Left lung (tissue), 10 donors: Measurements from ENCODE around the gene SLC5A5. TPM values are rescaled to one million over a fixed set of nuclear protein-coding genes. Genes with fewer than 3 reads are reported as not detected.

Experiments
- ATAC-seq: fragments of 200-7000 bp; cut with Tn5 transposase; one replicate; pipeline ENCODE4 v1.9.1; 2020; ENCODE audit warnings: moderate library complexity
- DNase-seq, 4 donors: peaks; one replicate each; pipeline ENCODE4 v3.0.0-alpha.2; 2013 to 2020
- H3K27ac ChIP-seq, 2 donors: fragments of 200-600 bp; sonication (generic) in 1 of 2; one replicate each; pipeline versions ENCODE4 v1.5.0 to v1.8.0; 2020 to 2021
- H3K27me3 ChIP-seq, 2 donors: fragments of 200-600 bp; sonication (generic) in 1 of 2; one replicate each; pipeline versions ENCODE4 v1.5.0 to v1.8.0; 2020 to 2021
- H3K36me3 ChIP-seq, 2 donors: fragments of 200-600 bp; sonication (generic) in 1 of 2; one replicate each; pipeline versions ENCODE4 v1.5.0 to v1.8.0; 2020 to 2021
- H3K4me1 ChIP-seq, 2 donors: fragments of 200-600 bp; one replicate each; pipeline ENCODE4 v1.8.0; 2021
- H3K4me3 ChIP-seq, 2 donors: fragments of 200-600 bp; sonication (generic) in 1 of 2; one replicate each; pipeline versions ENCODE4 v1.5.0 to v1.8.0; 2020 to 2021; ENCODE audit warnings: mild to moderate bottlenecking in 1 of 2
- H3K9me3 ChIP-seq, 2 donors: fragments of 200-600 bp; sonication (generic) in 1 of 2; one replicate each; pipeline versions ENCODE4 v1.5.0 to v1.8.0; 2020 to 2021
- intact Hi-C, 2 donors: fragments of 100-400 bp; cut with DNase I; formaldehyde crosslinking; loops; one replicate each; pipeline versions ENCODE4 v1.11.2 to v1.14.2; 2022
- polyA plus RNA-seq, 6 donors: library from polyadenylated mRNA; unstranded; fragments of 120-200 nt; gene quantifications; one replicate each; pipeline ENCODE4 v1.2.1, GENCODE V29; 2013; ENCODE audit not compliant: insufficient read length in 6 of 6
- total RNA-seq, 2 donors: library from RNA; stranded (reverse); fragmentation: NEBNext Ultra II Directional; extraction: Animal tissue kit (Norgen Biotek cat#: 25700); gene quantifications; one replicate each; pipeline ENCODE4 v1.2.1, GENCODE V29; 2021
- TF ChIP-seq, protein P1 (sequence below), 2 donors: fragments of 200-600 bp; sonication (generic) in 1 of 2; IDR thresholded peaks; one replicate each; pipeline versions ENCODE4 v1.5.0 to v1.8.0; 2021; ENCODE audit warnings: antibody characterized with exemption in 2 of 2
- donor health status: DM: no; HTN: yes; CAD: no.
- donor health status: DM: no; HTN: no; CAD: no.

SLC5A5 gene
- total and polyA plus RNA-seq, 8 donors: 0.06 to 0.55 (median 0.09) TPM; not detected in 1

DNA sequence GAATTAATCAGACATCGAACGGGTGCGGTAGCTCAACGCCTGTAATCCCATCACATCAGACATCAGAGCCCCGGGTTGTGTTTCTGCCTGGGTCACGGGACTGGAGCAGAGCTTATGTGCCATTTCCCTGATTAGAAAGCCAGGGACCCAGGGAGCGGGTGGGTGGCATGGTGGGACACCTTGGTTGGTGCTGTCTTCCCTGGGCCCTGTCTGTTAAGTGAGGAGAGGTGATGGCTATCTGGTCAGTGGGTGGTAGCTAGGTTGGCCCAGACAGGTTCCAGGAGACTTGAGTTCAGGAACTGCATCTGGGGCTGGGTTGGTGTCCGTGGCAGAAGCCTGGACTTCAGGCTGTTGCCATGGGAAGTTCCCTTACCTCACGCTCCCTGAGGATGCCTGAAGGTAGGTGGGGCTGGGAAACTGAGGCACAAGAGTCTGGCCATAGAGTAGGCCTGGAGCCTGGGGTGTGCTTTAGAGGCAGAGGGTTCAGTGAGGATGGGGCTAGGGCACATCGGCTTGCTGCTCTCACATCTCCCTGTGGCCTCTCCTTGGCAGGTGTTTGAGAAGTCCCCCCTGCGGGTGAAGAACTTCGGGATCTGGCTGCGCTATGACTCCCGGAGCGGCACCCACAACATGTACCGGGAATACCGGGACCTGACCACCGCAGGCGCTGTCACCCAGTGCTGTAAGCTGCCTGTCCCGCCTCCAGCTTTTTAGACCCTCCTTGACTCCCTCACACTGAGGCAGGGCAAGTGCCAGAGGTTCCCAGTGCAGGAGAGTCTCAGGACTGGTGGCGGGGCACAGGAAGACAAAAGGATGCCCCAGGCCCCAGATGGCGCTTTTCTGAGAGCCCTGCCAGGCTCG lies 10.0 kb upstream of the SLC5A5 start:
- intact Hi-C loops: loop anchor here in 1 of 2 donors (10.0 kb wide), 2 partner anchors 63 to 133 kb away; no protein-coding TSS in a partner anchor
- H3K4me3 ChIP-seq: peak overlapping the region in 1 of 2 donors; percentile 100

DNA sequence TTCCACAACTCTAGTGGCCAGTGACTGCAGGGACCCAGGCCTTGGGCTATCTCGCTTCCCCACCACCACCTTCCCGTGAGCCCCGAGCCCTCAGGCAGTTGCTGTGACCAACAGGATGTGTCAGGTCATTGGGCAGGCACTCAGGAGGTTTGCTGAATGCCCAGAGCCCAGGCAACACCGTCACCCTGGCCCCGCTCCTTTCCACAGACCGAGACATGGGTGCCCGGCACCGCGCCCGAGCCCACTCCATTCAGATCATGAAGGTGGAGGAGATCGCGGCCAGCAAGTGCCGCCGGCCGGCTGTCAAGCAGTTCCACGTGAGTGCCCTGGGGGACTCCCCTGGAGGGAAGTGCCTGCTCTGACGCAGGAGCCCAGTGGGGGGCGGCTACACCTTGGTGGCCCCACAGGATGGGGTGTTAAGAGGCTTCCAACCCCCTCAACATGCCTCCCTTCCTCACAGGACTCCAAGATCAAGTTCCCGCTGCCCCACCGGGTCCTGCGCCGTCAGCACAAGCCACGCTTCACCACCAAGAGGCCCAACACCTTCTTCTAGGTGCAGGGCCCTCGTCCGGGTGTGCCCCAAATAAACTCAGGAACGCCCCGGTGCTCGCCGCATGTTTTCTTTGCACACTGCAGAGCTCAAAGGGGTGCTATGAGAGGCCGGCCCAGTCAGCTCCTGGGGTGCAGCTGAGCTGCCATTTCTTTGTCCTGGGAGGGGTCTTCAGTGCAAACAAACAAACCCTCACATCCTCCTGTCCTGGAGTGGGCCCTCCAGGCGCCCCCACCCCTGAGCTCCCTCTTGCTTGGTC lies 8.8 kb upstream of the SLC5A5 start:
- peaks cover 11 to 47% of the 10 kb centered on the region in 2 donors for H3K4me1 ChIP-seq
- peak overlapping the region in 1 of 2 donors; percentile 13 for H3K27ac ChIP-seq
- ATAC-seq (no peak), DNase-seq (no peak)
- peaks cover 9 to 44% of the 10 kb centered on the region in 2 donors for H3K36me3 ChIP-seq
- no peaks in the 10 kb centered on the region for H3K9me3 ChIP-seq
- no peak overlapping the region for H3K4me3 ChIP-seq
- H3K27me3 ChIP-seq: no peaks in the 10 kb centered on the region
- TF ChIP-seq, protein P1, sequence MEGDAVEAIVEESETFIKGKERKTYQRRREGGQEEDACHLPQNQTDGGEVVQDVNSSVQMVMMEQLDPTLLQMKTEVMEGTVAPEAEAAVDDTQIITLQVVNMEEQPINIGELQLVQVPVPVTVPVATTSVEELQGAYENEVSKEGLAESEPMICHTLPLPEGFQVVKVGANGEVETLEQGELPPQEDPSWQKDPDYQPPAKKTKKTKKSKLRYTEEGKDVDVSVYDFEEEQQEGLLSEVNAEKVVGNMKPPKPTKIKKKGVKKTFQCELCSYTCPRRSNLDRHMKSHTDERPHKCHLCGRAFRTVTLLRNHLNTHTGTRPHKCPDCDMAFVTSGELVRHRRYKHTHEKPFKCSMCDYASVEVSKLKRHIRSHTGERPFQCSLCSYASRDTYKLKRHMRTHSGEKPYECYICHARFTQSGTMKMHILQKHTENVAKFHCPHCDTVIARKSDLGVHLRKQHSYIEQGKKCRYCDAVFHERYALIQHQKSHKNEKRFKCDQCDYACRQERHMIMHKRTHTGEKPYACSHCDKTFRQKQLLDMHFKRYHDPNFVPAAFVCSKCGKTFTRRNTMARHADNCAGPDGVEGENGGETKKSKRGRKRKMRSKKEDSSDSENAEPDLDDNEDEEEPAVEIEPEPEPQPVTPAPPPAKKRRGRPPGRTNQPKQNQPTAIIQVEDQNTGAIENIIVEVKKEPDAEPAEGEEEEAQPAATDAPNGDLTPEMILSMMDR (IDR thresholded peaks at IDR 0.05): no peak
- intact Hi-C loops: loop anchor here in 1 of 2 donors (10.0 kb wide), 2 partner anchors 62 to 132 kb away; no protein-coding TSS in a partner anchor

More for the DNA sequence above, 10.0 kb upstream of the SLC5A5 start:
- DNase-seq (no peak), ATAC-seq (no peak)
- Histone ChIP-seq H3K4me1 (peaks cover 11 to 47% of the 10 kb centered on the region in 2 donors), H3K27ac (no peak overlapping the region), H3K36me3 (peaks cover 9 to 44% of the 10 kb centered on the region in 2 donors), H3K9me3 (no peaks in the 10 kb centered on the region), H3K27me3 (no peaks in the 10 kb centered on the region)
- TF ChIP-seq, protein P1 (IDR thresholded peaks at IDR 0.05): no peak

DNA sequence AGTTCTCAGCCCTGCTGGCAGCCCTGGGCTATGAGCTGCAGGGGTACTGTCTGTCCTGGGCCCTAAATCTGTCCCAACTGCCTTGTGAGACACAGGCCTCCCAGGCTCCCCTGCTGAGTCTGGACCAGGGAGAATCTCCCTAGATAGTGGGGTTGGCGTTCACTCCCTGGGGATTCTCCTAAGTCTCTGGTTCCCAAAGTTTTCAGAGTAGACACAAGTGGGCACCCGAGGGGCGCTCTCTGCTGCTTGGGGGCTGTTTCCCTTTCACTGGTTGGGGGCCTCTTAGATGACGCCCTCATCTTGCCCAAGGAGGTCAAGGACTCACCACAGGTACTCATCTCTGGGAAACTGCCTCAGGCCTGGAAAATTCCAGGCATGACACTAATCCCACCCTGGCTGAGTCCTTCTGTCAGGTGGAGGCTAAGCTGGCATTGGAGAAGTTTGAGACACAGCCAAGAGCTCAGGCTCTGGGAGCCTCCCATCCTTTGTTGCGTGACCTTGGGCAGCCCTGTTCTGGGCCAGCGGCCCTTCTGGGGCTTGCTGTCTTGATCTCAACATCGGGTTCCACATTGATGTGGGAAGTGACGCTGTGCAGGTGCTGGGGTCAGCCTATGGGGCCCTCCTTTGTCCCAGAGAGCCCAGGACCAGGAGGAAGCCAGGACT lies 8.1 kb upstream of the SLC5A5 start:
- Histone ChIP-seq H3K4me3 (no peak overlapping the region), H3K27me3 (no peaks in the 10 kb centered on the region), H3K9me3 (no peaks in the 10 kb centered on the region), H3K27ac (peak overlapping the region in 1 of 2 donors; percentile 13), H3K36me3 (peaks cover 9 to 44% of the 10 kb centered on the region in 2 donors), H3K4me1 (peaks cover 11 to 47% of the 10 kb centered on the region in 2 donors)
- TF ChIP-seq, protein P1 (IDR thresholded peaks at IDR 0.05): no peak
- ATAC-seq: no peak
- DNase-seq: no peak
- intact Hi-C loops: loop anchor here in 1 of 2 donors (10.0 kb wide), 2 partner anchors 61 to 131 kb away; no protein-coding TSS in a partner anchor

DNA sequence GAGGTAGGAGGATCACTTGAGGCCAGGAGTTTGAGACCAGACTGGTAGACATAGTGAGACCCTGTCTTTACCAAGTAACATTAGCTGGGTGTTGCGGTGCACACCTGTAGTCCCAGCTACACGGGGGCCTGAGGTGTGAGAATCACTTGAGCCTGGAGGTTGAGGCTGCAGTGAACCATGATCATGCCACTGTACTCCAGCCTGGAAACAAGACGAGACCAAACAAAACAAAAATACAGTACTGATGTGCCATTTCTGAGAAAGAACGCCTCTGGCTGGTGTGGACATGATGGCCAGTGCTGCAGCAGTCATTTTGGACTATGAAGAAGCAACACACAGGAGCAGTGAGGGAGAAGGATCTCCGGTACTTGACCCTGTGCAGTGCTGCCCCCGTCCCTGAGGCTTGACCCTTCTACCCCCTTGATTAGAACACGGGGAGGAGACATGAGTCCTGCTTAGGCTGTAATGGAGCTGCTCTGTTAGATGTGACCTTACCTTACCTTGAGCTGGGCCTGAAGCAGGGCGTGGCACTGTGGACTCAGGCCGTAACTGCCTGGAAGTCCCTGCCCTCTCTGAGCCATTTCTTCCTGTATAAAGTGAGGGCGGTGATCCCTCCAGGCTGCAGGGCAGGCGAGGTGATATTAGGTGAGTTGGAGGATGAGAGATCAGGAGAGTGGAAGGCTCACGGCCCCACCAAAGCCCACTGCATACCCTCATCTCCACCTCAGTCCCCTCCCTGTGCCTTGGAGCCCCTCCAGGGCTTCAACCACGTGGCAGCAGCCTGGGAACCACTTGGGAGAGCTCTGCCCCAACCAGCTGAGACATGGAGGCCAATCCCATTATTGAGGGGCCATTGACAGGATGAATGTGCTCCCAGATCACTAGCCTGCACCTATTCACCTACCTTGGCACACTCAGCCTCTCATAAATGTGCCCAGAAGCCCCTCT lies 6.1 kb upstream of the SLC5A5 start:
- peaks cover 10 to 38% of the 10 kb centered on the region in 2 donors for H3K4me1 ChIP-seq
- DNase-seq: no peak
- H3K27me3 ChIP-seq: peaks cover 13 to 19% of the 10 kb centered on the region in 2 donors
- H3K9me3 ChIP-seq: no peaks in the 10 kb centered on the region
- ATAC-seq: peak; percentile 77
- TF ChIP-seq, protein P1 (IDR thresholded peaks at IDR 0.05): no peak
- intact Hi-C loops: loop anchor here in 1 of 2 donors (10.0 kb wide), 2 partner anchors 59 to 129 kb away; no protein-coding TSS in a partner anchor
- peak overlapping the region in 1 of 2 donors; percentile 13 for H3K27ac ChIP-seq
- peaks cover 9 to 44% of the 10 kb centered on the region in 2 donors for H3K36me3 ChIP-seq
- H3K4me3 ChIP-seq: no peak overlapping the region
